Esophagus muscularis mucosa (tissue), 4 donors: Measurements from ENCODE around the gene SRMS. TPM values are rescaled to one million over a fixed set of nuclear protein-coding genes. Genes with fewer than 3 reads are reported as not detected.

Experiments
- DNase-seq: peaks from one replicate; pipeline ENCODE4 v3.0.0-alpha.2; 2017; ENCODE audit errors: extremely low spot score
- H3K27ac ChIP-seq, 4 donors: fragments of 200-600 bp; sonication (generic); replicated peaks in 1 of 4; 1 replicate in 3 of 4; 2 replicates in 1 of 4; pipeline ENCODE4 v1.5.1; 2016 to 2019; ENCODE audit warnings: mild to moderate bottlenecking in 1 of 4
- H3K27me3 ChIP-seq, 4 donors: fragments of 200-600 bp; sonication (generic); one replicate each; pipeline versions ENCODE4 v1.5.1 to v1.6.0; 2016 to 2019
- H3K36me3 ChIP-seq, 4 donors: fragments of 200-600 bp; sonication (generic); one replicate each; pipeline ENCODE4 v1.5.1; 2016 to 2019
- H3K4me1 ChIP-seq, 4 donors: fragments of 200-600 bp; sonication (generic); one replicate each; pipeline ENCODE4 v1.5.1; 2016 to 2019
- H3K4me3 ChIP-seq, 4 donors: fragments of 200-600 bp; sonication (generic); 1 replicate in 2 of 4; 2 replicates in 2 of 4; pipeline ENCODE4 v1.5.1; 2016 to 2019; ENCODE audit warnings: mild to moderate bottlenecking in 4 of 4, moderate library complexity in 1 of 4
- H3K9me3 ChIP-seq, 4 donors: fragments of 200-600 bp; sonication (generic); 1 replicate in 3 of 4; 2 replicates in 1 of 4; pipeline ENCODE4 v1.5.1; 2016 to 2019
- EP300 ChIP-seq: sonication (generic); formaldehyde crosslinking; IDR thresholded peaks from one replicate; pipeline ENCODE4 v1.6.1; 2017; ENCODE audit warnings: antibody characterized with exemption
- POLR2A ChIP-seq: fragments of 450-650 bp; IDR thresholded peaks from one replicate; pipeline ENCODE4 v1.6.1; 2017; ENCODE audit warnings: antibody characterized with exemption, moderate library complexity, mild to moderate bottlenecking, low read depth
- POLR2AphosphoS5 ChIP-seq, 2 donors: sonication (generic); formaldehyde crosslinking; IDR thresholded peaks; one replicate each; pipeline ENCODE4 v1.6.1; 2017; ENCODE audit warnings: antibody characterized with exemption in 2 of 2
- WGBS: methylation state at CpG from one replicate; pipeline ENCODE4 v1.1.5; 2018; 5-methylcytosine and 5-hydroxymethylcytosine counted together
- intact Hi-C: fragments of 100-400 bp; cut with DNase I; formaldehyde crosslinking; loops from one replicate; pipeline ENCODE4 v1.15.1; 2023
- total RNA-seq, 4 donors: library from RNA; depleted of rRNA; stranded (reverse); fragments of >200 nt; gene quantifications; one replicate each; pipeline versions ENCODE4 v1.1.0 to v1.2.1, GENCODE V29; 2016
- TF ChIP-seq, protein P1 (sequence below), 3 experiments: fragments of 200-600 bp in 2 of 3; fragments of 450-650 bp in 1 of 3; sonication (generic) in 2 of 3; IDR thresholded peaks; one replicate each; pipeline ENCODE4 v1.5.1; 2017 to 2019; ENCODE audit warnings: antibody characterized with exemption in 3 of 3, mild to moderate bottlenecking in 2 of 3, moderate library complexity in 1 of 3

Gene SRMS
- total RNA-seq, 4 donors from 2014 or later, result not detected

DNA sequence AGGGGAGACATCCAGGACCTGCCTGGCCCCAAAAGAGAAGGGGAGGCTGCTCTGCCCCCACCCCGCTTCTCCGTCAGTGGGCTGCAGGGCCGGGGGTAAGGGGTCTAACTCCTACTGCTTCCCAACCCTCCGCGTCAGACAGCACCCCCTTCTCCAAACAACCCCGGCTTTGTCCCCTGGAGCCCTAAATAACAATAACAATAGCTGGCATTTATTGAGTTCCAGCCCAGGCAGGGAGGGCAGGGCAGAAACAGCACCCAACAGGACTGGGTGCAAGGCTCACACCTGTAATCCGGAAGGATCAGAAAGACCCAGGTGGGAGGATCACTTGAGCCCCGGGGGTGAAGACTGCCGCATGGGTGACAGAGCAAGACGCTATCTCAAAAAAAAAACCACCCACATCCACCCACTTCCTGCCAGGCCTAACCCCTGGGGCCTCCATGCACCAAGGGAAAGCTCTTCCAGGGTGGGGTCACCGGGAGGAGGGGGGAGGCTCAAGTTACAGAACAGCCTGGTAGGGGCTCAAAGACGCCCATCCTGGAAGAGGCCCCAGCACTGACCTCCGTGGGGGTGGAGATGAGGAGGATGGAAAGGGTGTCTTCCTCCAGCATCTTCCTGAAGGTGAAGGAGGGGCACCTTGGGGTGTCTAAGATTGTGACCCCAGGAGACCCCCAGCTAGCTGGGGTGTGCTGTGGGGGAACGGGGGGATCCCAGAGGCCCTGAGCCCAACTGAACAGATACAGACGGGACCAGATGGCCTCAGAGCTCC, 5.1 kb upstream of the SRMS start:
- H3K4me1 ChIP-seq, result peaks cover 12 to 26% (median 22%) of the 10 kb centered on the region in 4 donors
- TF ChIP-seq EP300 (no peak), POLR2AphosphoS5 (IDR thresholded peaks at IDR 0.05) (no peak), POLR2A (no peak)
- TF ChIP-seq, protein P1, sequence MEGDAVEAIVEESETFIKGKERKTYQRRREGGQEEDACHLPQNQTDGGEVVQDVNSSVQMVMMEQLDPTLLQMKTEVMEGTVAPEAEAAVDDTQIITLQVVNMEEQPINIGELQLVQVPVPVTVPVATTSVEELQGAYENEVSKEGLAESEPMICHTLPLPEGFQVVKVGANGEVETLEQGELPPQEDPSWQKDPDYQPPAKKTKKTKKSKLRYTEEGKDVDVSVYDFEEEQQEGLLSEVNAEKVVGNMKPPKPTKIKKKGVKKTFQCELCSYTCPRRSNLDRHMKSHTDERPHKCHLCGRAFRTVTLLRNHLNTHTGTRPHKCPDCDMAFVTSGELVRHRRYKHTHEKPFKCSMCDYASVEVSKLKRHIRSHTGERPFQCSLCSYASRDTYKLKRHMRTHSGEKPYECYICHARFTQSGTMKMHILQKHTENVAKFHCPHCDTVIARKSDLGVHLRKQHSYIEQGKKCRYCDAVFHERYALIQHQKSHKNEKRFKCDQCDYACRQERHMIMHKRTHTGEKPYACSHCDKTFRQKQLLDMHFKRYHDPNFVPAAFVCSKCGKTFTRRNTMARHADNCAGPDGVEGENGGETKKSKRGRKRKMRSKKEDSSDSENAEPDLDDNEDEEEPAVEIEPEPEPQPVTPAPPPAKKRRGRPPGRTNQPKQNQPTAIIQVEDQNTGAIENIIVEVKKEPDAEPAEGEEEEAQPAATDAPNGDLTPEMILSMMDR (IDR thresholded peaks at IDR 0.05), result no peak
- no peak overlapping the region for H3K4me3 ChIP-seq
- 47% methylated on average over 14 of the region's 15 CpGs for WGBS
- DNase-seq, result no peak
- no peak overlapping the region for H3K27ac ChIP-seq
- H3K9me3 ChIP-seq, result no peaks in the 10 kb centered on the region
- intact Hi-C loops, result no loop called here
- peaks cover 0 to 4% (median 1%) of the 10 kb centered on the region in 4 donors for H3K36me3 ChIP-seq
- peaks cover 0 to 67% (median 20%) of the 10 kb centered on the region in 4 donors for H3K27me3 ChIP-seq

DNA sequence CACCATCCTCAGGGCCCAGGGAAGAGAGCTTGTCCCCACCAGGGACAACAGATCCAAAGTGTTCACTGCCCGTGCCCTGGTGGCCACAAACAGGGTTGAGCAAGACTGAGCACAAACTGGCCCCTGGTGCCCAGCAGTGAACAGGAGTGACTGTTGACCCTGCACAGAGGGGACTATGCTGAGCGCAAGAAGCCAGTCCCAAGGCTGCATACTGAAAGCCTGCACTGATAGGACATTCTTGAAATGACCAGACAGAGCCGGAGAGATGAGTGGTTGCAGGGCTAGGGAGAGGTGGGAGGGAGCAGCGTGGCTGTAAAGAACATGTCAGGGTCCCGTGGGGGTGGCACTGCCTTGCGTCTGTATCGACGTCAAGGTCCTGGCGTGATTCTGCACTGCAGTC, 3.5 kb upstream of the SRMS start:
- Histone ChIP-seq H3K4me1 (peaks cover 12 to 28% (median 23%) of the 10 kb centered on the region in 4 donors), H3K9me3 (no peaks in the 10 kb centered on the region), H3K4me3 (no peak overlapping the region), H3K36me3 (no peaks in the 10 kb centered on the region), H3K27ac (no peak overlapping the region), H3K27me3 (peaks cover 0 to 83% (median 26%) of the 10 kb centered on the region in 4 donors)
- TF ChIP-seq EP300, result no peak
- no peak for TF ChIP-seq POLR2AphosphoS5 (IDR thresholded peaks at IDR 0.05)
- no peak for TF ChIP-seq POLR2A
- TF ChIP-seq, protein P1 (IDR thresholded peaks at IDR 0.05), result no peak
- intact Hi-C loops, result no loop called here
- no peak for DNase-seq
- 56% methylated on average over 9 of the region's 9 CpGs for WGBS

GRCh38 chr20:63549679-63550282, 2.2 kb upstream of the SRMS start:
- intact Hi-C loops, result no loop called here
- 88% methylated on average over 18 of the region's 18 CpGs for WGBS

GRCh38 chr20:63549019-63549418, 1.5 kb upstream of the SRMS start:
- H3K27ac ChIP-seq, result no peak overlapping the region
- H3K36me3 ChIP-seq, result no peaks in the 10 kb centered on the region
- DNase-seq, result no peak
- TF ChIP-seq POLR2AphosphoS5 (IDR thresholded peaks at IDR 0.05) (no peak), POLR2A (no peak), EP300 (no peak)
- TF ChIP-seq, protein P1 (IDR thresholded peaks at IDR 0.05), result no peak
- WGBS, result 14% methylated on average over 16 of the region's 25 CpGs
- H3K27me3 ChIP-seq, result peaks cover 0 to 87% (median 25%) of the 10 kb centered on the region in 4 donors
- H3K9me3 ChIP-seq, result no peaks in the 10 kb centered on the region
- H3K4me1 ChIP-seq, result peaks cover 6 to 19% (median 15%) of the 10 kb centered on the region in 4 donors
- intact Hi-C loops, result no loop called here
- H3K4me3 ChIP-seq, result no peak overlapping the region

More at GRCh38 chr20:63549679-63550282, 2.2 kb upstream of the SRMS start:
- Histone ChIP-seq H3K9me3 (no peaks in the 10 kb centered on the region), H3K27ac (no peak overlapping the region), H3K36me3 (no peaks in the 10 kb centered on the region), H3K4me1 (peaks cover 12 to 26% (median 22%) of the 10 kb centered on the region in 4 donors), H3K4me3 (no peak overlapping the region), H3K27me3 (peaks cover 0 to 90% (median 26%) of the 10 kb centered on the region in 4 donors)
- no peak for DNase-seq
- TF ChIP-seq POLR2A (no peak), POLR2AphosphoS5 (IDR thresholded peaks at IDR 0.05) (no peak), EP300 (no peak)
- TF ChIP-seq, protein P1 (IDR thresholded peaks at IDR 0.05), result no peak
